Parathyroid adenoma (tissue), 2 donors: ENCODE data around the gene SPATA25.
A peak's percentile ranks its signal among the peaks of the same experiment; 100 is the strongest.

ENCODE experiments used
- H2AFZ ChIP-seq: fragments of 300-600 bp; sonication (generic); one replicate; pipeline ENCODE4 v1.7.0; 2017; ENCODE audit warnings: antibody characterized with exemption, mild to moderate bottlenecking
- H3K27ac ChIP-seq: fragments of 300-600 bp; sonication (generic); one replicate; pipeline ENCODE4 v1.7.0; 2017
- H3K27me3 ChIP-seq: fragments of 300-600 bp; sonication (generic); one replicate; pipeline ENCODE4 v1.7.0; 2017; ENCODE audit warnings: low read length; ENCODE audit not compliant: control insufficient read depth, insufficient read depth
- H3K36me3 ChIP-seq: fragments of 300-600 bp; sonication (generic); one replicate; pipeline ENCODE4 v1.7.0; 2017; ENCODE audit warnings: low read length; ENCODE audit not compliant: control insufficient read depth, insufficient read depth
- H3K4me1 ChIP-seq: fragments of 300-600 bp; sonication (generic); one replicate; pipeline ENCODE4 v1.7.0; 2017; ENCODE audit warnings: control low read depth
- H3K4me2 ChIP-seq: fragments of 300-600 bp; sonication (generic); one replicate; pipeline ENCODE4 v1.7.0; 2017; ENCODE audit warnings: low read length
- H3K4me3 ChIP-seq: fragments of 300-600 bp; sonication (generic); one replicate; pipeline ENCODE4 v1.7.0; 2017; ENCODE audit warnings: low read depth, low read length
- H3K79me2 ChIP-seq: fragments of 300-600 bp; sonication (generic); one replicate; pipeline ENCODE4 v1.7.0; 2017; ENCODE audit warnings: control low read depth
- H3K9ac ChIP-seq: fragments of 300-600 bp; sonication (generic); one replicate; pipeline ENCODE4 v1.7.0; 2017; ENCODE audit warnings: mild to moderate bottlenecking
- H3K9me3 ChIP-seq: fragments of 300-600 bp; sonication (generic); one replicate; pipeline ENCODE4 v1.7.0; 2017; ENCODE audit warnings: low read length; ENCODE audit not compliant: control insufficient read depth
- CTCF ChIP-seq: fragments of 300-600 bp; sonication (generic); IDR thresholded peaks from one replicate; pipeline ENCODE4 v1.7.0; 2017; ENCODE audit warnings: antibody characterized with exemption, mild to moderate bottlenecking
- donor health status: primary hyperparathyroidism.

The SPATA25 gene

DNA sequence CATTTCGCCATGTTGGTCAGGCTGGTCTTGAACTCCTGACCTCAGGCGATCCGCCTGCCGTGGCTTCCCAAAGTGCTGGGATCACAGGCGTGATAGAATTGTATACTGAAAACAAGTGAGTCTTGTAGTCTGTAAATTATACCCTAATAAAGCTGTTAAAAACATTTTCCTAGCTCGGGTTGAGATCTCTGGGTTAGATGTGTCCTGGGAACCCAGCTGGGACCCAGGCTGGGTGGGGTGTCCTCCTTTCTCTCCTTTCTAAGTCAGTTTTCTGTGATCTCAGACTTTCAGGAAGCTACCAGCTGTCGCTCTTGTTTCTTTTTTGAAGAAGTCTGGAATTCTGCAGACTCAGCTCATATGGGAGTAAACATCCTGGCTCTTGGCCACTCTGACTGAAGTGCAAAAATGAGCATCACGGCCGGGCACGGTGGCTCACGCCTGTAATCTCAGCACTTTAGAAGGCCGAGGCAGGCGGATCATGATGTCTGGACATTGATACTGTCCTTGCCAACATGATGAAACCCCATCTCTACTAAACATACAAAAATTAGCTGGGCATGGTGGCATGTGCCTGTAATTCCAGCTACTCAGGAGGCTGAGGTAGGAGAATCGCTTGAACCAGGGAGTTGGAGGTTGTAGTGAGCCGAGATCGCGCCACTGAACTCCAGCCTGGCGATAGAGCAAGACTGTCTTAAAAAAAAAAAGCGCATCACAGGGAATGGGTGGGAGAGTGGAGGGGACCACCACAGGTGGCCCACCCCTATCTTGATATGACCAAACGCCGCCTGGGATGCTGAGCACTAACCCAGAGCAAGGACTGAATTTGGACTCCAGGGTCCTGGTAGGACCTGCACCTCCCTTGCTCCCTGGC lies 37.2 kb upstream of the SPATA25 start:
- Histone ChIP-seq H3K4me2 (peak overlapping the region; percentile 78), H3K9ac (no peak overlapping the region), H2AFZ (peak overlapping the region; percentile 82), H3K36me3 (no peaks in the 10 kb centered on the region), H3K27ac (peak overlapping the region; percentile 89), H3K79me2 (no peaks in the 10 kb centered on the region), H3K27me3 (no peaks in the 10 kb centered on the region), H3K4me1 (peaks cover 12% of the 10 kb centered on the region), H3K4me3 (peak overlapping the region; percentile 52), H3K9me3 (no peaks in the 10 kb centered on the region)
- no peak for TF ChIP-seq CTCF

GRCh38 chr20:45921337-45922189 lies 34.1 kb upstream of the SPATA25 start:
- Histone ChIP-seq H3K4me3 (no peak overlapping the region), H3K4me2 (no peak overlapping the region), H3K9ac (no peak overlapping the region), H3K27me3 (no peaks in the 10 kb centered on the region), H3K4me1 (peaks cover 12% of the 10 kb centered on the region), H3K9me3 (no peaks in the 10 kb centered on the region), H3K79me2 (no peaks in the 10 kb centered on the region), H3K36me3 (no peaks in the 10 kb centered on the region), H3K27ac (no peak overlapping the region), H2AFZ (no peak overlapping the region)
- no peak for TF ChIP-seq CTCF

GRCh38 chr20:45920462-45921336 lies 33.3 kb upstream of the SPATA25 start:
- Histone ChIP-seq H3K9me3 (no peaks in the 10 kb centered on the region), H3K27ac (peak overlapping the region; percentile 2), H3K27me3 (no peaks in the 10 kb centered on the region), H3K9ac (no peak overlapping the region), H3K4me1 (peaks cover 12% of the 10 kb centered on the region), H3K36me3 (no peaks in the 10 kb centered on the region), H3K4me3 (no peak overlapping the region), H3K4me2 (no peak overlapping the region), H3K79me2 (no peaks in the 10 kb centered on the region), H2AFZ (peak overlapping the region; percentile 8)
- TF ChIP-seq CTCF, result no peak

- no peak overlapping the region for H3K4me3 ChIP-seq
- H3K27ac ChIP-seq, result peak overlapping the region; percentile 24
These were observed 32.3 kb upstream of the SPATA25 start for GRCh38 chr20:45919542-45920399.

More at GRCh38 chr20:45919542-45920399, 32.3 kb upstream of the SPATA25 start:
- no peaks in the 10 kb centered on the region for H3K27me3 ChIP-seq
- peak overlapping the region; percentile 8 for H2AFZ ChIP-seq
- no peak for TF ChIP-seq CTCF
- H3K4me1 ChIP-seq, result peaks cover 8% of the 10 kb centered on the region
- no peaks in the 10 kb centered on the region for H3K79me2 ChIP-seq
- H3K9me3 ChIP-seq, result no peaks in the 10 kb centered on the region
- H3K4me2 ChIP-seq, result no peak overlapping the region
- H3K9ac ChIP-seq, result no peak overlapping the region
- H3K36me3 ChIP-seq, result no peaks in the 10 kb centered on the region
